Mesothelial cell of epicardium (in vitro differentiated cells): ENCODE data around the gene ATP6V1E1. TPM values are rescaled to one million over a fixed set of nuclear protein-coding genes. Genes with fewer than 3 reads are reported as not detected.

Experiments
- DNase-seq, 2 experiments: peaks; one replicate each; pipeline ENCODE4 v3.0.0; 2021; ENCODE audit warnings: low spot score in 2 of 2; ENCODE audit not compliant: unreplicated experiment in 2 of 2
- H3K27ac Mint-ChIP-seq: 2 replicates; pipeline ENCODE4 v1.8.0; 2021; ENCODE audit warnings: mixed read lengths
- H3K27me3 Mint-ChIP-seq: 2 replicates; pipeline ENCODE4 v1.8.0; 2021; ENCODE audit warnings: low read depth, mixed read lengths
- H3K36me3 Mint-ChIP-seq: 2 replicates; pipeline ENCODE4 v1.8.0; 2021; ENCODE audit warnings: mixed read lengths
- H3K4me1 Mint-ChIP-seq: 2 replicates; pipeline ENCODE4 v1.8.0; 2021; ENCODE audit warnings: mixed read lengths
- H3K4me3 Mint-ChIP-seq: 2 replicates; pipeline ENCODE4 v1.8.0; 2021; ENCODE audit warnings: mild to moderate bottlenecking, moderate library complexity, mixed read lengths
- H3K9me3 Mint-ChIP-seq: 2 replicates; pipeline ENCODE4 v1.8.0; 2021; ENCODE audit warnings: mixed read lengths
- CTCF ChIP-seq: fragments of 200-600 bp; sonication (generic); IDR thresholded peaks from one replicate; pipeline ENCODE4 v1.5.0; 2021; ENCODE audit warnings: antibody characterized with exemption; ENCODE audit not compliant: unreplicated experiment
- total RNA-seq: library from RNA; stranded (reverse); gene quantifications from 3 replicates; pipeline ENCODE4 v1.2.1, GENCODE V29; 2021

ATP6V1E1 gene
- total RNA-seq, 1 donor from 2014 or later = 53.2 TPM

- TF ChIP-seq CTCF = no peak
- Mint-ChIP-seq H3K4me1 (peaks cover 22% of the 10 kb centered on the region), H3K27ac (peak overlapping the region; percentile 76), H3K36me3 (no peaks in the 10 kb centered on the region), H3K9me3 (no peaks in the 10 kb centered on the region), H3K27me3 (no peaks in the 10 kb centered on the region), H3K4me3 (no peak overlapping the region)
- DNase-seq = no peak
These were observed 2.6 kb upstream of the ATP6V1E1 start for GRCh38 chr22:17631076-17631565.

DNA sequence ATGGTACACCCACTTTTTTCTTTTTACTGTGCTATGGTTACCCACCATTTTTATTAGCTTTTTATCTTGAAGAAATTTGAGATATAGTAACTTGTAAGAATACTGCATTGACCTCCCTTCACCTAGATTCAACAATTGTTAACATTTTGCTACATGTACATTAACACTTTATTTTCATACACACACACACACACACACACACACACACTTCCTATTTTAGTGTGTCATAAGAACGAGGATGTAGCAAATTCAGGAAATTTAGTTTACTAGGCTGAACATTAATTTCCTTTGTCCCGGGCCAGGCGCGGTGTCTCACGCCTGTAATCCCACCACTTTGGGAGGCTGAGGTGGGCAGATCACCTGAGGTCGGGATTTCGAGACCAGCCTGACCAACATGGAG lies 1.1 kb upstream of the ATP6V1E1 start:
- Mint-ChIP-seq H3K36me3 (no peaks in the 10 kb centered on the region), H3K27me3 (no peaks in the 10 kb centered on the region), H3K27ac (peak overlapping the region; percentile 30), H3K4me1 (peaks cover 22% of the 10 kb centered on the region), H3K9me3 (no peaks in the 10 kb centered on the region), H3K4me3 (peak overlapping the region; percentile 30)
- no peak for DNase-seq
- TF ChIP-seq CTCF = no peak

DNA sequence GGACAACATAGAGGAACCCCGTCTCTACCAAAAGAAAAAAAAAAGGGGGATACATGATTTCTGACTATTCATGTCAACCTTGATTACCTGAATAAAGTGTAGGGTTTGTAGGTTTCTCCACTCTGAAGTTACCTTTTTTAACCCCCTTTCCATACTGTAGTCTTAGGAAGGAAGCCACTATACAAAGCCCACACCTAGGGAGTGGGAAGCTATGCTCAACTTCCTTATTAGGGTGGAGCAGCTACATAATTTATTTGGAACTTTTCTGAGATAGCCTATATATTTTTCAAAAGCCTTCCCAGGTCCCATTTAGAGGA lies 582 bp upstream of the ATP6V1E1 start:
- Mint-ChIP-seq H3K9me3 (no peaks in the 10 kb centered on the region), H3K36me3 (no peaks in the 10 kb centered on the region), H3K27ac (peak overlapping the region; percentile 99), H3K4me3 (peak overlapping the region; percentile 88), H3K27me3 (no peaks in the 10 kb centered on the region), H3K4me1 (peaks cover 22% of the 10 kb centered on the region)
- no peak for TF ChIP-seq CTCF
- no peak for DNase-seq

- H3K9me3 Mint-ChIP-seq = no peaks in the 10 kb centered on the region
- peak overlapping the region; percentile 88 for H3K4me3 Mint-ChIP-seq
- peak overlapping the region; percentile 99 for H3K27ac Mint-ChIP-seq
- DNase-seq = no peak
- H3K36me3 Mint-ChIP-seq = no peaks in the 10 kb centered on the region
- no peak for TF ChIP-seq CTCF
- peaks cover 10% of the 10 kb centered on the region for H3K4me1 Mint-ChIP-seq
- H3K27me3 Mint-ChIP-seq = no peaks in the 10 kb centered on the region
These were observed 566 bp downstream of the ATP6V1E1 start for GRCh38 chr22:17627961-17628405.

GRCh38 chr22:17613280-17613679 lies 15.3 kb downstream of the ATP6V1E1 start:
- no peak for DNase-seq
- Mint-ChIP-seq H3K36me3 (peaks cover 29% of the 10 kb centered on the region), H3K27ac (no peak overlapping the region)

More at GRCh38 chr22:17613280-17613679, 15.3 kb downstream of the ATP6V1E1 start:
- Mint-ChIP-seq H3K4me1 (no peaks in the 10 kb centered on the region), H3K27me3 (no peaks in the 10 kb centered on the region), H3K9me3 (no peaks in the 10 kb centered on the region), H3K4me3 (no peak overlapping the region)
- no peak for TF ChIP-seq CTCF
